Measurements from ENCODE around the gene BBLN.

- no peak for TF ChIP-seq CTCF (IDR thresholded peaks at IDR 0.05; ENCODE audit: low read length)
- no peak for TF ChIP-seq EZH2 (IDR thresholded peaks at IDR 0.05; ENCODE audit: borderline replicate concordance, low read length)
Observed at GRCh38 chr9:128141604-128142003, 18.5 kb upstream of the BBLN start.

Data from OCI-LY1 (cell line).